DMS114 treated with DMSO at 0.1 percent for 48 hours (cell line): ENCODE results near the gene GLIS2.

ENCODE experiments used
- DNase-seq: peaks from one replicate; lab custom pipeline; 2025; ENCODE audit not compliant: unreplicated experiment; lab: John Stamatoyannopoulos, UW

The GLIS2 gene

DNA sequence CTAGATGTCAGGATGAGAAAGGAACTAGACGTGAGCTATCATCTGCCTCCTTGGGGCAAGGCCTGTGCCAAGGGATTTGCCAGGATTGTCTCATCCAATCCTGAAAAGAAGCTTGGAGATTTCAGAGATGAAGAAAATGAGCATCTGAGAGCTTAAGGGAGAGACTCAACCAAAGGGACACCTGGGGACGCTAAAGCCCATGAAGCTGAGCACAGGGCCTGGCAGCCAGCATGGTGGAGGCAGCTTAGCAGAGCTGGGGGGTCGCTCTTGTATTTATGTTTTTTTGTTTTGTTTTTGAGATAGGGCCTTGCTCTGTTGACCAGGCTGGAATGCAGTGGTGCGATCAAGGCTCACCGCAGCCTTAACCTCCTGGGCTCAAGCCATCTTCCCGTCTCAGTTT lies 18.4 kb upstream of the GLIS2 start:
- DNase-seq: no peak

DNA sequence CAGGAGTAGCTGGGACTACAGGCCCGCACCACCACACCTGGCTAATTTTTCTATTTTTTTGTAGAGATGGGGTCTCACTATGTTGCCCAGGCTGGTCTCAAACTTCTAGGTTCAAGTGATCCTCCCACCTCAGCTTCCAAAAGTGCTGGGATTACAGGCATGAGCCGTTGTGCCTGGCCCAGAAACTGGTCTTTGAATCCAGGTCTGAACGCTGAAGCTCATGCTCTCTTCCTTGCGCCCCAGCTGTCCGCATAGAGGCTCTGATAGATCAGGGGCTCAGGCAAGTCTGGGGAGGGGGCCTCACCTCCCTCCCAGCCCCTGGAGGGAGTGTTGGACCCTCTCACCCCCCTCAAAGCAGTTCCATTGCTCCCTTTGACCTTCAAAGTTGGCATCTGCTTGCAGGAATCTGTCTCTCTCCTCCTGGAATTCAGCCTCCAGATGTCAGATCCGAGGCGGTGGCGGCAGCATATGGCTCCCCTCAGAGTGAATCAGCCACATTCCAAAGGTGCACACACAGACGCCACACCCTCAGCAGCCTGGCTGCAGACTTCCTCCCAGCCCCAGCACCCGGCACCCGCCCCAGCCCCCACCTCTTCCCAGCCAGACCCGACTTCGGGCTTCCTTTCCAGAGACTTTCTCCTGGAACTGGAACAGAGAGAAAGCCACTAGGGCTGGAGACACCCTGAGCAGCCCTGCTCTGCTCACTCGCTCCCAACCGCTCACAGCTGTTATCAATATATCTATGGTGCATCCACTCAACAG lies 16.9 kb upstream of the GLIS2 start:
- DNase-seq: no peak

DNA sequence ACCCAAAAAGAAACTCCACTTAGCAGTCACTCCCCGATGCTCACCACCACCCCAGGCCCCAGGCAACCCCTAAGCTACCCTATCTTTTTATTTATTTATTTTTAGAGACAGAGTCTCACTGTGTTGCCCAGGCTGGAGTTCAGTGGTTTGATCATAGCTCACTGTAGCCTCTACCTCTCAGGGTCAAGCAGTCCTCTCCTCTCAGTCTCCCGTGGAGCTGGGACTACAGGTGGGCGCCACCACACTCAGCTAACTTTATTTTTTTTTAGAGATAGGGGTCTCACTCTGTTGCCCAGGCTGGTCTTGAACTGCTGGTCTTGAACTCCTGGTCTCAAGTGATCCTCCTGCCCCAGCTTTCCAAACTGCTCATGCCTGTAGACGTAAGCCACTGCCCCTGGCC lies 14.7 kb upstream of the GLIS2 start:
- no peak for DNase-seq

DNA sequence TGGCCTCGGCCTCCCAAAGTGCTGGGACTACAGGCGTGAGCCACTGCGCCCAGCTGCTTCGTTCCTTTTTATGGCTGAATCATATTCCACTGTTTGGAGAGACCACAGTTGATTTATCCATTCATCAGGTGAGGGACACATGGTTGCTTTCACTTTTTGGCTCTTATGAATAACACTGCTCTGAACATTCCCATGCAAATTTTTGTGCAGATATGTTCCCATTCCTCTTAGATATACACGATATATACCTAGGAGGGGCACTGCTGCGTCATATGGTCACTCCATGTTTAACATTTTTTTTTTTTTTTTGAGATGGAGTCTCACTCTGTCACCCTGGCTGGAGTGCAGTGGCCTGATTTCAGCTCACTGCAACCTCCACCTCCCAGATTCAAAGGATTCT lies 13.9 kb upstream of the GLIS2 start:
- DNase-seq: no peak

DNA sequence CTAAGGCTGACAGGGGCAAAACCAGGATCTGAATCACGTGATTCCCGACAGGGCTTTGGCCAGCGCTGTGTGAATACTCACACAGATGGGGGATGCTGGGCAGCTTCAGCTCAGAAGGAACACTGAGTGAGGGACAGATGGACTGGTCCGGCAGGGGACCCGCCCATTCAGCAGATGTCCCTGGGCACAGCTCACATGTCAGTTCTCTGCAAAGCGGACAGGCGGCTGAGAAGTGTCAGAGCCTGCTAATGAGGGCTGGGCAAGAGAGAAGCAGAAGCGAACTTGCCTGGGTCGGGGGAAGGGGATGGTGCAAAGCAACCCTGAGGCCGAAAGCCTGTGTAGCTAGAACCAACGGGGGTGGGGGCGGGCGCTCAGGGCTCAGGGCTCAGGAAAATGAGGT lies 11.9 kb upstream of the GLIS2 start:
- DNase-seq: no peak

DNA sequence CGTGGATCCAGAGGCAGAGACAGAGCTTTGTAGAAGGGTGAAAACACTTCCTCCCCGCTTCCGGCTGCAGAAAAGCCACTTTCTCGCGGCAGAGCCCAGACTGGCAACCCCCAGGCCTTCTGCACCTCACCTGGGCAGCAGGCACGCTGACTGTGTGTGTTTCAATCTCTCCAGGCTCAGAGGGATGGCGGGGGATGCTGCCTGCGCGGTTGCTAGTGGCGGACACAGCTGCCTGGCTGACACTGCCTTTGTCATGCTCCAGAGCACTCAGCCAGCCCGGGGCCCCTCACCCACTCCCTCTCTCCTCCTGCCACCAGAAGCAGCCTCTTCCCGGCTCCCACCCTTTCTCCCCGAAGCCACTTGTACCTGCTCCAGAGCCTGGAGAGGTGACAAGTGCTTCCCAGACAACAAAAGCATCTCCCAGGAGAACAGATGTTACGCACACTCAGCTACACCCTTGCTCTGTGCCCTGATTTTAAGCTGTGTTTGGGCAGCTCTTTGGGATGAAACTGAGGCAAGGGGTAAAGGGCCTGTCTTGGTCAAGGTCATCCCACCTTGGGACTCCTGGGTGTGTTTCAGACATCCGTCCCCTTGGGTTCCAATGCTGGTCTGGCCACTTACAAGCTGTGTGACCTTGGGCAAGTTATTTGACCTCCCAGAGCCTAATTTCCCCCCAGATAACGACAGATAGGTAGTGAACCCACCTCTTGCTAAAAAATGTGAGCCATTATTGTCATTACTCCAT lies 9.2 kb upstream of the GLIS2 start:
- DNase-seq: no peak

DNA sequence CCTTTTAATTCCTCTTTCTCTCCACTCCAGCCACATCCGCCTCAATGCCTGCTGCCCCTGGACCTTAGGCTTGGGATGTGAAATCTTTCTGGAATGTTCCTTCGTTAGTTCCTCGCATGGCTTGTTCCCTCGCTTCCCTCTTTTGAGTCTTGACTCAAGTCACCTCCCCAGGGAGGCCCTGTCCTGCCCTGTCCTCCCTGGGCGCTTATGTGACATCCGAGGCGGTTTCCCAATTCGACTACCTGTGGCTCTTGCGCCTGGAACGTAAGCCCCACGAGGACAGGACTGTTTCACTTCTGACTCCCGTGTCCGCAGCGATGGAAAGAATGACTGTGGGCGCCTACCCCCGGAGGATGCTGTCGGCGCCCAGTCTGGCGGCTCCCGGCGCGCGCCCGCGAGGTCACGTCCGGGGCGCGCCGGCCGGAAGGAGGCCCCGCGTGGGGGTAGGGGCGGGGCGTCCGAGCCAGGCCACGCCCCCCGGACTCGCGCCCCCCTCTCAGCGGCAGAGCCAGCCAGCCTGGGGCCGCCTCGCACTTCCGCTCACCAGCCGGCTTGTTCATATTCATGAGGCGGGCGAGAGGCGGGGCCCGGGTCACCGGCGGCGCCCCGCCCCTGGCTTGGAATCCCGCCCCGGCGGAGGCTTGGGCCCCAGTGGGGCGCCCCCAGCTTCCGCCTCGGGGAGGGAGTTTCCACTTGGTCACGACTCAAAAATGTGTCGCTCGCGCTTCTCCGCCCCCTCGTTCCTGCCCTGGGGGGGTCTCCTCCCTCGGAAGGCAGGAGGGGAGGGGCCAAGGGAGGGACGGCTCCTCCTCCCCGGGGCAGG lies 8.4 kb upstream of the GLIS2 start:
- DNase-seq: no peak

DNA sequence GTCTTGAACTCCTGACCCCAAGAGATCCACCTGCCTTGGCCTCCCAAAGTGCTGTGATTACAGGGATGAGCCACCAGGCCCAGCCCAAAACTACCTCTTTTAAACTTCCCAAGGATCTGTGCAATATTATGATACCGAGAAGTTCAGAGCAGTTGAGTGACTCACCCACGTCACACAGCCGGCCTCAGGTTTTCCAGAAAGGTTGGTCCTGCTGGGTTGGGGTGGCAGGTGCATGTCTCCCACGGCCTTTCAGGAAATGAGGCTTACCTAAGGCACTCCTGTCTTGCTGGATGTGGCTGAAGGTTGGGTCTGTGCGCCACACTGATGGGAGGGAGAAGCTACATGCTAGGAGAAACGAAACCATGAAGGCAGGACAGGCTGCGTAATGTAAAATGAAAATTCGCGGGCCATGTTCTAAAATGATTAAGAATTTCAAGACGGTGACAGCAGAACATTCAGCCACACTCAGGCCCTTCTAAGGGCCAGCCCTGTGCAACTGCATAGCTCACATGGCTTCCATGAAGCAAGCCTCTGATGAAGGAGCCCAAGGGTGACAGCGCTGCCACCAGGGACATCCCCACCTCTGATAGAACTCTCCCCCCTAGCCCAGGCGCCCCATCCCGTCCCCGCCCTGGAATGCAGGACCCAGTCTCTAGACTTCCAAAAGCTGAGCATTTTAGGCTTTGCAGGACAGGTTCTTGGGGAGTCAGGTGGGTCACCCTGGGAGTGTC lies 6.6 kb upstream of the GLIS2 start:
- DNase-seq: no peak

DNA sequence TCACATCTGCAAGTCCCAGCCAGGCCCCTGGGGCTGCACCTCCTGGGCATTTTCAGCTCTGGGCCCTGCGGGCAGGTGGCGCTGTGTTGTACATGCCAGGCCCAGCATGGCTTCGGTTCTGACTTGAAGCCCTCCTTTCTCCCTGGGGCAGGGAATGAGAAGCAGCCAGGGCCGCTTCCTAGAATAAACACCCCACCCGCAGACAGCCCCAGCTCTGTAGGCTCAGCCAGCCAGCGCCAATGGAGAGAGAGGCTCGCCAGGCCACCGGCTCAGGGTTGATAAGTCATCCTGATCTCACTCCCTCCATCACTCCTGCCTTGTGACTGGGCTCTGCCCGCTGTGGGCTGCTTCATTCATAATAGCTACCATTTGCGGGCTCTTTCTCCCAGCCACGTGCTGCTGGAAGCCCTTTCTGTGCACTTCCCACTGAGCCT lies 6.0 kb upstream of the GLIS2 start:
- no peak for DNase-seq

DNA sequence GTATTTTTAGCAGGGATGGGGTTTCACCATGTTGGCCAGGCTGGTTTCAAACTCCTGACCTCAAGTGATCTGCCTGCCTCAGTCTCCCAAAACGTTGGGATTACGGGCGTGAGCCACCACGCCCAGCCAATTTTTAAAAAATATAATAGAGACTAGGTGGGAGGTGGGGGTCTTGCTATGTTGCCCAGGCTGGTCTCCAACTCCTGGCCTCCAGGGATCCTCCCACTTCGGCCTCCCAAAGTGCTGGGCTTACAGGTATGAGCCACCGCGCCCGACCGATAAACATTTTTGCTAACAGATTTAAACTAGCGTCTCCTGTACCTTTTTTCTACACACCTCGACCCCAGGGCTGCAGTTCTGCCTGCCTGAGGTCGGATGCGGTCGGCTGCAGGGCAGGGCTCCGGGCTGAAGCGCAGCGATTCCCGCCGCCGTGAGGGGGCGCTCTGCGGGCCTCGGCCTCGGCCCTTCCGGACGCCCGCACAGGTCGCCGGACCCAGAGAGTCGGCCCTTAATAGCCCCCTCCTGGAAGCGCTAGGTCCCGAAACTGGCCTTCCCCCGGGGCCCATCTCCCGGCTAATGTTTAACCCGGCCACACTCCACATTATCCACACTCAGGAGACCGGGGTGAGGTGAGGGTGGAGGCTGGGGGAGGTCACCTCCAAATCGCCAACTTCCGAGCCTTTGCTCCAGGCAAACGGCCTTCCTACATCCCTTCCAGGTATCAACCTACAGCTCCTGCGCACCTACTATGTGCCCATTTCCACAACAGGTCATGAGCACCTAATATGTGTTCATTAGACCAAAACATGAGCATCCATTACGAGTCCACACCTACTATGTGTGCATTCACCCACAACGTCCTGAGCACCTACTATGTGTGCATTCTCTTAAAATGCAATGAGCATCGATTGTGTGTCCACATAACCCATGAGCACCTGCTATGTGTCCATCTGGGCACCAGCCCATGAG lies 2.0 kb upstream of the GLIS2 start:
- DNase-seq: no peak

DNA sequence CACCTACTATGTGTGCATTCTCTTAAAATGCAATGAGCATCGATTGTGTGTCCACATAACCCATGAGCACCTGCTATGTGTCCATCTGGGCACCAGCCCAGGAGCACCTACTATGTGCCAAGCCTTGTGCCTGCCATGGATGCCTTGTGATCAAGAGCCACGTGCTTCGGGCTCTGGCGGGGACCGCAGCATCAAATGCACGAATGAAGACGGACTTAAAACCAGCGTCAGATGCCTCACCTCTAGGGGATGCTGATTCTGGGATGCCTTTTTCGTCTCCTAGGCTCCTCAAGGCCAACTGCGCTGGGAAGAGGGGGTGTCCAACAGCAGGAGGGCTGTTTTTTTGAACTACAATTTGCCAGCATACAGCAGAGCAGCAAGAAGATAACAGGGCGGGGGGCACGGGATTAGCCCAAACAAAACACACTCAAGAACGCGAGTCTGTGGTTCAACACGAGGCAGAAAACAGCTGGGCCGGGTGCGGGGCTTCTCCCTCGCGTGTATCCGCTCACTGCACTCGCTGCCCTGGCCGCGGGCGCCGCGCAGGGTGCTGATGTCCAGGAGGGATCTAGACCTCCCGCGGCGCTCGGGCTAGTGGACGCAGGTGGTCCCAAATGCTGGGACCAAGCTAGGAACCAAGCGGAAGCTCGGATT lies 1.2 kb upstream of the GLIS2 start:
- DNase-seq: no peak

DNA sequence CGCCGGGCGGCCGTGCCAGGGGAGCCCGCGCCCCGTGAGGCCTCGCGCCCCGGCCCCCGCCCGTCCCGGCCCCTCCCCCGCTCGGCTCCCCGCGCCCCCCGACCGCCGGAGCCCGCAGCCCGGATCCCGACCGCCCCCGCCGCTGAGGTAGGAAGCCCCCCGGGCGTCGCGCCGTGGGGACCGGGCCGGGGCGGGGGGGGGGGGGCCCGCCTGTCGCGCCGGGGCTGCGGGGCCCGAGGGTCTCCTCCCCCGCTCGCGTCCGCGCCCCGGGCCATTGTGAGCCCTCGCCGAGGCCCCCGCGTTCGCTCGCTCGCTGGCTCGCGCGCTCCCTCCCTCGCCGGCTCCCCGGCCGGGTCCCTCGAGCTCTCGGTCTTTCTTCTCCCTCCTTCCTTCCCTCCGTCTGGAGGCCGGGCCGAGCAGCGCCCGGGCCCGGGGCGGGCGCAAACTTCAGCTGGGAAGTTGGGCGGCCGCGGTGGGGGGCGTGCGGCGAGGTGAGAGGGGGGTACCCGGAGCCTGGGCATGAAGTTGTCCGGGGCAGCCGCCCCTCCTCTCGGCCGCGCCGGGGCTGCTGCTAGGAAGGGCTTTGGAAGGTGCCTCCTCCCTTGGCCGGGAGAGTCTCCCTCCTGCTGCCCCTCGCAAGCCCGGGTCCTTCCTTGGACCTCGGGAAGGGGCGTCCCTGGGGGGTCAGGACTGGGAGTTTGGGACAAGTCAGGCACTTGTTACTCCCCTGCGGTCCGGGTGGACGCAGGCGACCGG lies 419 bp downstream of the GLIS2 start:
- no peak for DNase-seq

DNA sequence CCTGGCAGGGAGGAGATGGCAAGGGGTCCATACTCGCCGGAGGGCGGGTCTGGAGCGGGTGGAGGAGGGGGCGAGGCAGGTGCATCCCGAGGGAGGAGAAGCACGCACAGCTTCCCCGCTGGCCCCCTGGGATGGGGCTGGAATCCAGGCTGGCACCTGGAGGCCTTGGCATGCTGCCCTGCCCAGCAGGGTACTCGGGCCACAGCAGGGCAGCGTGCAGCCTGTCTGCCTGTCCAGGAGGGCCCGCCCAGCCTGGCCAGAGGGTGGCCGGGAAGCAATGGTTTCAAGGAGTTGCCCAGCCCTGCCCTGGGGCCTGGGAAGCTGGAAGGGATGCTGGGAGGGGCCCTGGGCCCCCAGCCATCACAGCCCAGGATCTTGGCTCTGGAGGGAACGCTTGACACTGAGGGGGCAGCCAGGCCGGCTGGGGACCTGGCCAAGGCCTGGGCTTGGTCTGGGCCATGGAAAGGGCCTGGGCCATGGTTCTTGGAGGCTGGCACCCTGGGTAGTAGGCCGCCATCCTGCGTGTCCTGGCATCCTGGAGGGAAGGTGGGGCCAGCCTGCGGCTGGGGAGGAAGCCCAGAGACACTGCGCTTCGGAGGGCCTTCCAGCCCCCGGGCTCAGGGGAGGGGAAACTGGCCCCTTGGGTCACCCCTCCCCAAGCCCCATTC lies 1.1 kb downstream of the GLIS2 start:
- DNase-seq: no peak

DNA sequence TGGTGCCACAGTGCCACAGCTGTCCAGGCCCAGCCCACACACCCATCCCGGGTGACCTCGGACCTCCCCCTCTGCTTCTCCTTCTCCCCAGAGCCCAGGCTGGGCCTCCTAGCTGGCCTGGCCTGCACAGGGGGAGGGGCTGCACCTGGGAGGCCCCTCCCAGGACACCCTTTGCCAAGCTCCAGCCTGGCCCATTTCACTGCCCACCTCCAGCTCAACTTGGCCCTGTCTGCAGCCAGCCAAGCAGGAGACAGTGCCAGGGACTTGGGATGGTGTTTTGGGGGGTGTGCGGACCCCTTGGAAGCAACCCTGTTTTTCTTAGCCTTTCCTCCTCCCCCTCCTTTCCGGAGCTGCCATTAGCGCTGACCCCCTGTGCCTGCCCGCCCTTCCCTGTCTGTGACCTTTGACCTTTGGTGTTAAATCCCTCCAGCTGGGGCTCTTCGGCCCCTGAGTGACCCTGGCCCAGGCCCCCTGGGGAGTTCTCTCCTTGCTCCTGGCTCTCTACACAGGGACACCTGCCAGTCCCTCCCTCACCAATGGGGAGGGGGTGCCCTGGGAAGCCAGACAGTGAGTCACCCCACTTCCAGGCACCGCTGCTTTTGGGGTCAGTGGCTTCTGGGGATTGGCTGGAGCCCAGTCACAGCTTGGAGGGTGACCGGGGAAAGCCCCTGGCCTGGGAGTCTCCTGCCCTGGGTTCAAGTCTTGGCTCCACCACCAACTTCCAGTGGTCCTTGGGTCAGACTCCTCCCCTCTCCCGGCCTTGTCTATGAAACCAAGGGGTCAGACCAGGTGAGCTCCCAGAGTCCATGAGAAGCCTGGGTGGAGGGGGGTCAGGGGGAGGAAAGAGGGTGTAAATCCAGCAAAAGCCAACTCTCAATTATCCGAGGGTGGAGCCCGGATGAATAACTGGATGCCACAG lies 1.9 kb downstream of the GLIS2 start:
- no peak for DNase-seq

DNA sequence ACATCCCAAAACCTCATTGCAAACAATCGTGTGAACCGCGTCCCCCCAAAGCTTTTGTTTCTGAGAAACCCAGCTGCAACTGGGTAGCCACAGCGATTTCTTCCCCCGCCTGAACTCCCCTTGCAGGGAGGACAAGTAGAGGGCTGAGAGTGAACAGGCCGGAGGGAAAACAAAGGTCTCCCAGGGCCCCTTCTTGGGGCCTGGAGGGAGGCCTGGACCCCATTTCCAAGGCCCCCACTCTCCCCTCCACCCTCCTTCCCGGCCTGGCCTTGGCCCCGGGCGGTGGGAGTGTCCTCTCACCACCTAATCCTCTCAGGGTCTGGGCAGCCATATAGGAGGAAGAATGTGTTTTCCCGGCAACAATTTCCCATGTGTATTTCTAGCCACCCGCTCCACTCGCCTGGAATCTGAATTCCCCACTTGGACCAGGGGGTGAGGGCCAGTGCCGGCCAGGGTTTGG lies 2.6 kb downstream of the GLIS2 start:
- DNase-seq: no peak

DNA sequence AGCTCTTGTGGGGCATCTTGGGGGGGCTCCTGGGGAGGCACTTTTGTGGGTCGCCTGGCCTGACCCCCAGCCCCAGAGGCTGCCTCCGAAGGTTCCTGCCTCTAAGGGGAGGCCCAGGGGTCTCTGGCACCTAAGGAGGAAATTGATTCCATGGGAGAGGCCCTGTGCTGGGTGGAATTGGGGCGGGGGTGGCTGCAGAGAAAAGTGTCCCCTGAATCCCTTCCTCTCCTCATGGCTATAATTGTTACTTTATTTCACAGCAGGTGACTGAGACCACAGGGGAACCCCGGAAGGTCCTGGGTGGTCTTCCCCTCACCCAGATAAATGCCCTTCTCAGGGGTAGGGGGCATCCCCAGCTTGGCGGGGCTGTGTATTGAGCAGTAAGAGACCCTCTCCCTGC lies 3.1 kb downstream of the GLIS2 start:
- no peak for DNase-seq
